Heart left ventricle (tissue), 16 donors: Measurements from ENCODE around the gene NSD1. TPM values are rescaled to one million over a fixed set of nuclear protein-coding genes. Genes with fewer than 3 reads are reported as not detected.
A peak's percentile ranks its signal among the peaks of the same experiment; 100 is the strongest.

Experiments
- ATAC-seq, 4 donors: fragments of 200-7000 bp; cut with Tn5 transposase; one replicate each; pipeline ENCODE4 v1.9.1; 2020 to 2022; ENCODE audit warnings: moderate library complexity in 4 of 4, mild to moderate bottlenecking in 3 of 4, moderate number of reproducible peaks in 1 of 4
- DNase-seq, 5 donors: peaks; one replicate each; pipeline ENCODE4 v3.0.0-alpha.2; 2020
- H3K27ac ChIP-seq, 12 donors: fragments of 200-600 bp; sonication (generic) in 4 of 12; one replicate each; pipeline versions ENCODE4 v1.5.0 to v1.8.0; 2016 to 2022; ENCODE audit warnings: mild to moderate bottlenecking in 2 of 12
- H3K27me3 ChIP-seq, 9 donors: fragments of 200-600 bp; sonication (generic) in 2 of 9; one replicate each; pipeline versions ENCODE4 v1.5.1 to v1.8.0; 2016 to 2022; ENCODE audit warnings: mild to moderate bottlenecking in 3 of 9
- H3K36me3 ChIP-seq, 9 donors: fragments of 200-600 bp; sonication (generic) in 2 of 9; one replicate each; pipeline versions ENCODE4 v1.5.0 to v1.8.0; 2018 to 2022; ENCODE audit warnings: mild to moderate bottlenecking in 2 of 9
- H3K4me1 ChIP-seq, 12 donors: fragments of 200-600 bp; sonication (generic) in 4 of 12; one replicate each; pipeline versions ENCODE4 v1.5.0 to v1.8.0; 2016 to 2022; ENCODE audit warnings: mild to moderate bottlenecking in 3 of 12
- H3K4me3 ChIP-seq, 12 donors: fragments of 200-600 bp; sonication (generic) in 4 of 12; one replicate each; pipeline versions ENCODE4 v1.5.0 to v1.8.0; 2017 to 2022; ENCODE audit warnings: mild to moderate bottlenecking in 9 of 12, moderate library complexity in 4 of 12
- H3K9me3 ChIP-seq, 12 donors: fragments of 200-600 bp; sonication (generic) in 4 of 12; one replicate each; pipeline versions ENCODE4 v1.5.0 to v1.8.0; 2016 to 2022; ENCODE audit warnings: mild to moderate bottlenecking in 1 of 12
- POLR2A ChIP-seq, 2 donors: fragments of 450-650 bp; IDR thresholded peaks; one replicate each; pipeline ENCODE4 v1.6.1; 2017; ENCODE audit warnings: antibody characterized with exemption in 2 of 2, mild to moderate bottlenecking in 2 of 2, moderate library complexity in 2 of 2
- WGBS, 4 donors: extraction: QIAGEN DNeasy Blood & Tissue Kit in 2 of 4; methylation state at CpG; one replicate each; pipeline versions ENCODE4 v1.1.5 to v1.1.7; 2013 to 2018; 5-methylcytosine and 5-hydroxymethylcytosine counted together
- intact Hi-C, 10 donors: fragments of 100-400 bp; cut with DNase I; formaldehyde crosslinking; loops; one replicate each; pipeline versions ENCODE4 v1.11.1 to v1.14.2; 2022
- polyA plus RNA-seq, 2 donors: library from polyadenylated mRNA; stranded (reverse); fragments of 200-250 nt; gene quantifications; one replicate each; pipeline ENCODE4 v1.2.3, GENCODE V29; 2013
- total RNA-seq, 9 donors: library from RNA; depleted of rRNA in 2 of 9; stranded (reverse); fragments of >200 nt in 2 of 9; fragmentation: NEBNext Ultra II Directional in 3 of 9; extraction: Animal tissue kit (Norgen Biotek cat#: 25700) in 3 of 9; gene quantifications; one replicate each; pipeline versions ENCODE4 v1.1.0 to v1.2.4, GENCODE V29; 2016 to 2023
- TF ChIP-seq, protein P1 (sequence below), 12 donors: fragments of 200-600 bp; sonication (generic) in 4 of 12; IDR thresholded peaks; one replicate each; pipeline versions ENCODE4 v1.5.0 to v1.8.0; 2018 to 2022; ENCODE audit warnings: antibody characterized with exemption in 12 of 12, mild to moderate bottlenecking in 5 of 12
- donor health status: ischemic (EF 13 %, LVEDD 7.1; RV severe dilation, severe dysfunction).
- donor health status: healthy with polysubstance abuse.
- donor health status: DM: no; HTN: yes; CAD: no.
- donor health status: DM: no; HTN: no; CAD: no.
- donor health status: ischemic (EF 25% LVEDD 6.9; RV normal size, moderate dysfunction).
- donor health status: ischemic (EF 25% LVEDD 5.7; RV mildly dilated, moderate dysfunction).
- donor health status: healthy.
- donor health status: DM: yes; HTN: yes; CAD: no.
- donor health status: ischemic (EF 35%, LVEDD 5.7; RV mildly dilated, moderate dysfunction).
- donor health status: nonischemic (EF 11% LVEDD 7.7; RV severe dilation, severe dysfunction).
- donor health status: DM: yes; HTN: yes; CAD: no.
- donor health status: PGD.
- donor health status: ischemic (EF 29% LVEDD 5.4; RV normal size, mild dysfunction).
- donor health status: nonischemic (EF 23%, LVEDD 6.1; RV moderate dilation, normal function).

NSD1 gene
- total and polyA plus RNA-seq, 11 donors: 10.9 to 64.6 (median 43.9) TPM

DNA sequence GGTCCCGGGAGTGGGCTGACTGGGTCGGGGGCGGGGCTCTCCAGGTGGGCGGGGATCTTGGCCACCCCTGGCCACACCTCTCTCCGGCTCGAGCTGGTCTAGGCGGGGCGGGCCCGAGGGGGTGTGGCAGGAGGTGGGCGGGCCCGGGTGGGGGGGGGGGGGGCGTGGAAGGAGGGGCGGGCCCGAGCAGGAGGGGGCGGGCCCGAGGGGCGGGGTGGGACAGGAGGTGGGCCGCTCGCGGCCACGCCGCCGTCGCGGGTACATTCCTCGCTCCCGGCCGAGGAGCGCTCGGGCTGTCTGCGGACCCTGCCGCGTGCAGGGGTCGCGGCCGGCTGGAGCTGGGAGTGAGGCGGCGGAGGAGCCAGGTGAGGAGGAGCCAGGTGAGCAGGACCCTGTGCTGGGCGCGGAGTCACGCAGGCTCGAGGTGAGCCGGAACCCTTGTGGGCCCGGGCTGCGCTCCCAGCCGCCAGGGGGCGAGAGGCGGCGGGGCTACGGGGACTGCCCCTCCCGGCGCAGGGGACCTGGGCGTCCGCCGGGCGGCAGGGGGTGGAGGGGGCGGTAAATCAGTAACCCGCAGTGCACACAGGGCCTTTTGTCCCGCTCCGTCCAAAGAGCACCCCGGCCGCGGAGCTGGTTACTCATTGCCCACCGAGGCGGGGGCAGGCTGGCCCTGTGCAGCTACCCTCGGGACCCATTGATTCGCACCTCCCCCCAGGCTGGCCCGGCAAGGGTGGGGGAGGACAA, 46.7 kb upstream of the NSD1 start, which contains the start of gene FGFR4:
Gene FGFR4 (plus strand): TSS at position 262 of the 744 bp plus-strand sequence. CDS start 2,688 bp downstream, outside the sequence.
- intact Hi-C loops: no loop called here
- WGBS, 4 donors: 0 to 6% (median 1%) methylated on average over 1 to 67 of the region's 68 CpGs
- Histone ChIP-seq H3K27ac (no peak within 1 kb of the TSS), H3K9me3 (no peaks in the 10 kb centered on the region), H3K36me3 (no peaks in the 10 kb centered on the region), H3K27me3 (peaks cover 0 to 28% (median 10%) of the 10 kb centered on the region in 9 donors), H3K4me1 (peaks cover 0 to 24% (median 10%) of the 10 kb centered on the region in 12 donors), H3K4me3 (peak within 1 kb of the TSS; percentile 16 to 56 (median 44))
- DNase-seq (peak in 3 of 5 donors; percentile 45 to 76 (median 55)), ATAC-seq (peak in 3 of 4 donors; percentile 55 to 71 (median 61))
- TF ChIP-seq, protein P1, sequence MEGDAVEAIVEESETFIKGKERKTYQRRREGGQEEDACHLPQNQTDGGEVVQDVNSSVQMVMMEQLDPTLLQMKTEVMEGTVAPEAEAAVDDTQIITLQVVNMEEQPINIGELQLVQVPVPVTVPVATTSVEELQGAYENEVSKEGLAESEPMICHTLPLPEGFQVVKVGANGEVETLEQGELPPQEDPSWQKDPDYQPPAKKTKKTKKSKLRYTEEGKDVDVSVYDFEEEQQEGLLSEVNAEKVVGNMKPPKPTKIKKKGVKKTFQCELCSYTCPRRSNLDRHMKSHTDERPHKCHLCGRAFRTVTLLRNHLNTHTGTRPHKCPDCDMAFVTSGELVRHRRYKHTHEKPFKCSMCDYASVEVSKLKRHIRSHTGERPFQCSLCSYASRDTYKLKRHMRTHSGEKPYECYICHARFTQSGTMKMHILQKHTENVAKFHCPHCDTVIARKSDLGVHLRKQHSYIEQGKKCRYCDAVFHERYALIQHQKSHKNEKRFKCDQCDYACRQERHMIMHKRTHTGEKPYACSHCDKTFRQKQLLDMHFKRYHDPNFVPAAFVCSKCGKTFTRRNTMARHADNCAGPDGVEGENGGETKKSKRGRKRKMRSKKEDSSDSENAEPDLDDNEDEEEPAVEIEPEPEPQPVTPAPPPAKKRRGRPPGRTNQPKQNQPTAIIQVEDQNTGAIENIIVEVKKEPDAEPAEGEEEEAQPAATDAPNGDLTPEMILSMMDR (IDR thresholded peaks at IDR 0.05): peak; percentile 37 to 62 (median 43)
- no peak for TF ChIP-seq POLR2A (IDR thresholded peaks at IDR 0.05)

DNA sequence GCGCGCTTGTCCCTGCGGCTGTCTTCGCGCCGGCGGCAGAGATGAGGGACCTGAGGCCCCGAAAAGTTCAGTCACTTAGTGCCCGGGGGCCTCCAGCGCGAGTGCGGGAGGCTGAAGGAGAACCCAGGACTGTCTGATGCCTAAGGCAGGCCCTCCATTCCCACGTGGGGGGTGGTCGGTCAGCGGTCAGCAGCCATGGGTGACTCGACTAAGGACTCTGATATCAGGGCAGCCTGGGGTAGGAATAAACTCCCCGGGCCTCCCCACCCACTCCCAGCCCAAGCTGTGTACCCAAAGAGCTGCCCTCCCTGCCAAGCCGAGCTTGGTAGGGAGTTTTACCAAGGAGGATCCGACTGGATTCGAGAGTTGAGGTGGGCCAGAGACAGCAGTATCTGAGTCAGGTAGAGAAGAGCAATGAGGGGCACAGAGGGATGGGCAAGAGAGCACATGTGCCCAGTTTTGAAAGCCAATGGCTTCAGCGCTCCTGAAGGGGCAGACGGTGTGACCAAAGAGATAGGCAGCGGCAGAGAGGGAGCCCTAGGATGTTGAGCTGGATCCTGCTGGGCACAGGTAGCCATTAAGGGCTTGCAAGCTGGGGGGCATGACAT, 46.1 kb upstream of the NSD1 start:
- peaks cover 0 to 24% (median 10%) of the 10 kb centered on the region in 9 donors for H3K27me3 ChIP-seq

DNA sequence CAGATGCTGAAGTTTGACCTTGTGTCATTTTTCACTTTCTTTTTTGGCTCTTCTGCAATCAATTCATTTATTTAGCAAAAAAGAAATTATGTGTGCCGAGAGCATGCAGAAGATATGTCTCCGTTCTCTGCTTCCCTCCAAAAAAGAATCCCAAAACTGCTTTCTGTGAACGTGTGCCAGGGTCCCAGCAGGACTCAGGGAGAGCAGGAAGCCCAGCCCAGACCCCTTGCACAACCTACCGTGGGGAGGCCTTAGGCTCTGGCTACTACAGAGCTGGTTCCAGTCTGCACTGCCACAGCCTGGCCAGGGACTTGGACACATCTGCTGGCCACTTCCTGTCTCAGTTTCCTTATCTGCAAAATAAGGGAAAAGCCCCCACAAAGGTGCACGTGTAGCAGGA, 44.4 kb upstream of the NSD1 start:
- H3K36me3 ChIP-seq: no peaks in the 10 kb centered on the region
- DNase-seq (peak in 1 of 5 donors; percentile 72), ATAC-seq (peak in 2 of 4 donors; percentile 38 to 63)
- H3K27ac ChIP-seq: peak overlapping the region in 1 of 12 donors; percentile 31
- WGBS, 4 donors: 50 to 60% (median 52%) methylated on average over 5 of the region's 5 CpGs
- intact Hi-C loops: no loop called here
- peaks cover 0 to 21% (median 10%) of the 10 kb centered on the region in 9 donors for H3K27me3 ChIP-seq
- H3K9me3 ChIP-seq: no peaks in the 10 kb centered on the region
- H3K4me3 ChIP-seq: no peak overlapping the region
- no peak for TF ChIP-seq POLR2A (IDR thresholded peaks at IDR 0.05)
- TF ChIP-seq, protein P1 (IDR thresholded peaks at IDR 0.05): no peak
- peaks cover 0 to 26% (median 13%) of the 10 kb centered on the region in 12 donors for H3K4me1 ChIP-seq

More for the DNA sequence above, 46.1 kb upstream of the NSD1 start:
- 27 to 78% (median 39%) methylated on average over 10 to 23 of the region's 23 CpGs for WGBS, 4 donors
- peaks cover 0 to 24% (median 10%) of the 10 kb centered on the region in 12 donors for H3K4me1 ChIP-seq
- TF ChIP-seq, protein P1 (IDR thresholded peaks at IDR 0.05): no peak
- H3K36me3 ChIP-seq: no peaks in the 10 kb centered on the region
- H3K9me3 ChIP-seq: no peaks in the 10 kb centered on the region
- intact Hi-C loops: no loop called here
- DNase-seq (no peak), ATAC-seq (no peak)
- H3K27ac ChIP-seq: no peak overlapping the region
- peak overlapping the region in 10 of 12 donors; percentile 16 to 56 (median 44) for H3K4me3 ChIP-seq
